SH-SY5Y (cell line): ENCODE data around the gene TMEM145.

Source experiments
- GATA2 ChIP-seq: IDR thresholded peaks from 2 replicates; pipeline ENCODE4 v1.6.1; 2011; ENCODE audit warnings: mild to moderate bottlenecking, low read depth, low read length
- GATA3 ChIP-seq: IDR thresholded peaks from 2 replicates; pipeline ENCODE4 v1.6.1; 2011; ENCODE audit warnings: low read depth, mild to moderate bottlenecking, low read length, moderate library complexity

The TMEM145 gene

DNA sequence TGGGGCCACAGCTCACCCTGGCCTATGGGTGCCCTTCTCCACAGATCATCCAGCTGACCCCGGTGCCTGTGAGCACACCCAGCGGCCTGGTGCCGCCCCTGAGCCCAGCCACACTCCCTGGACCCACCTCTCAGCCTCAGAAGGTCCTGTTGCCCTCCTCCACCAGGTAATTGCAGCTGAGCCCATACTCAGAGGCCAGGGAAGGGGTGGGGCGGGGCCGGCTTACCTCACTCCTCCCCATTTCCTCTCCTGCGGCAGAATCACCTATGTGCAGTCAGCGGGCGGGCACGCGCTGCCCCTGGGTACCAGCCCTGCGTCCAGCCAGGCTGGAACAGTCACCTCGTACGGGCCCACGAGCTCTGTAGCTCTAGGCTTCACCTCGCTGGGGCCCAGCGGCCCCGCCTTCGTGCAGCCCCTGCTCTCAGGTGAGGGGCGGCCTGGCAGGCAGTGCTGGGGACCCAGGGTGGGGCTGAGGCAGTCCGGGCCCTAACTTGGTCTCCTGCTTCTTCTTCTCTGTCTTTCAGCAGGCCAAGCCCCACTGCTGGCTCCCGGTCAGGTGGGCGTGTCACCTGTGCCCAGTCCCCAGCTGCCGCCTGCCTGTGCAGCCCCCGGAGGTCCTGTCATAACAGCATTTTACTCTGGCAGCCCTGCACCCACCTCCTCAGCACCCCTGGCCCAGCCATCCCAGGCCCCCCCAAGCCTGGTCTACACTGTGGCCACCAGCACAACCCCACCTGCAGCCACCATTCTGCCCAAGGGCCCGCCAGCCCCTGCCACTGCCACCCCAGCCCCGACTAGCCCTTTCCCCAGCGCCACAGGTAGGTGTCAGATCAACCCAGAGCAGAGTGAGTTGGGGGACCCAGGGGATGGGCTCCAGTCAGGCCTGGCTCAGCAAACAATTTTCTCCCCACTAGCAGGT, 20.8 kb upstream of the TMEM145 start:
- TF ChIP-seq GATA3 (no peak), GATA2 (no peak)

DNA sequence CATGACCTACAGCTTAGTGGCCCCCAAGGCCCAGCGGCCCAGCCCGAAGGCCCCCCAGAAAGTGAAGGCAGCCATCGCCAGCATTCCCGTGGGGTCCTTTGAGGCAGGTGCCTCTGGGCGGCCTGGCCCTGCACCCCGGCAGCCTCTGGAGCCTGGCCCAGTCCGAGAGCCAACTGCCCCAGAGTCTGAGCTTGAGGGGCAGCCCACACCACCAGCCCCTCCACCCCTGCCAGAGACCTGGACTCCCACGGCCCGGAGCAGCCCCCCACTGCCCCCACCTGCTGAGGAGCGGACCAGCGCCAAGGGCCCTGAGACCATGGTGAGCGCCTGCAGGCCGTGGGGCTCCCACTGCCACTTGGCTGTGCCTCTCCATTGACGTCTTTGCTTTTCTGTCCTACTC, 20.1 kb upstream of the TMEM145 start:
- TF ChIP-seq GATA3 (no peak), GATA2 (no peak)

DNA sequence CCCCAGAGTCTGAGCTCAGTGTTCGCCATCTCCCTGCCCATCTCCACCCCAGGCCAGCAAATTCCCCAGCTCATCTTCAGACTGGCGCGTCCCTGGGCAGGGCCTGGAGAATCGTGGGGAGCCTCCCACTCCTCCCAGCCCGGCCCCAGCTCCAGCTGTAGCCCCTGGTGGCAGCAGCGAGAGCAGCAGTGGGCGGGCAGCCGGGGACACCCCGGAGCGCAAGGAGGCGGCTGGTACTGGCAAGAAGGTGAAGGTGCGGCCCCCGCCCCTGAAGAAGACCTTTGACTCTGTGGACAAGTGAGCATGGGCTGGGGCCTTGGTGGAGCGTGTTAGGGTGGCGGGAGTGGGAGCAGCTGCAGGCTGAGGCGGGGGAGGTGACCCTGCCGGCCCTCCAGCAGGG, 19.6 kb upstream of the TMEM145 start:
- TF ChIP-seq GATA2 (no peak), GATA3 (no peak)

DNA sequence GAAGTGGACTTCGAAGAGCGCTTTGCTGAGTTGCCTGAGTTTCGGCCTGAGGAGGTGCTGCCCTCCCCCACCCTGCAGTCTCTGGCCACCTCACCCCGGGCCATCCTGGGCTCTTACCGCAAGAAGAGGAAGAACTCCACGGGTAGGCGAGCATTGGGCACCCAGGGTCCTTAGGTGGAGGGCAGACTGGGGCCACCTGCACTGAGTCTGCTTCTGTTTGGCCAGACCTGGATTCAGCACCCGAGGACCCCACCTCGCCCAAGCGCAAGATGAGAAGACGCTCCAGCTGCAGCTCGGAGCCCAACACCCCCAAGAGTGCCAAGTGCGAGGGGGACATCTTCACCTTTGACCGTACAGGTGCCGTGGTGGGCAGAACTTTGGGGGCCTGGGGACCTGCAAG, 19.2 kb upstream of the TMEM145 start:
- TF ChIP-seq GATA3 (no peak), GATA2 (no peak)

DNA sequence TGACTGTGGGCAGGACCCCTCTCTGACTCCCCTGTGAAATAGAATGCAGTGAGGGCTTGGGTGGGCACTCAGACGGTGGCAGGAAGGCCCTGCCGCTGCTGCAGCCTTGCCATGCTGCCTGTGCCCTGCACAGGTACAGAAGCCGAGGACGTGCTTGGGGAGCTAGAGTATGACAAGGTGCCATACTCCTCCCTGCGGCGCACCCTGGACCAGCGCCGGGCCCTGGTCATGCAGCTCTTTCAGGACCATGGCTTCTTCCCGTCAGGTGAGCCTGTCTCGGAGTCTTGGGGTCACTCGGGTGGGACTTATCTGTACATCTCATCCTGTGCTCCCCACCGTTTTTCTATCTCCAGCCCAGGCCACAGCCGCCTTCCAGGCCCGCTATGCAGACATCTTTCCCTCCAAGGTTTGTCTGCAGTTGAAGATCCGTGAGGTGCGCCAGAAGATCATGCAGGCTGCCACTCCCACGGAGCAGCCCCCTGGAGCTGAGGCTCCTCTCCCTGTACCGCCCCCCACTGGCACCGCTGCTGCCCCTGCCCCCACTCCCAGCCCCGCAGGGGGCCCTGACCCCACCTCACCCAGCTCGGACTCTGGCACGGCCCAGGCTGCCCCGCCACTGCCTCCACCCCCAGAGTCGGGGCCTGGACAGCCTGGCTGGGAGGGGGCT, 18.5 kb upstream of the TMEM145 start:
- no peak for TF ChIP-seq GATA3
- TF ChIP-seq GATA2 = no peak

DNA sequence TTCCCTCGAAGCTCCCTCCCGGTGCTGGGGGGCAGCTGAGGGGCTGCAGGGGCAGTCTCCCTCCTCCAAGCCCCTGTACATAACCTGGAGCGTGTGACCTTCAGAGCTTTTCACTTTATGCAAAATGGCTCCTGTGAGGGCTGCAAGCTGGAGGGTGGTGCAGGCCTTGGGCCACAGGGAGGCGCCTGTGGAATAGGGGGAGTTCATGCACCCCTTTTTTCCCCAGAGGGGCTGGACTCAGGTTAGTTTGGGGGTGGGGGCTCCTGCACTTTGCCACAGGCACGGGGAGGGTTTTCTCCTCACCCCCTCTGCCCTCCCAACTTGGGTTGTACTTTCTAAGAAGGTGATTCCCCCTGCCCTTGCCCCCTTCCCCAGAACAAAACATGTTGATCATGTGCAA, 17.8 kb upstream of the TMEM145 start:
- TF ChIP-seq GATA3 (no peak), GATA2 (no peak)

DNA sequence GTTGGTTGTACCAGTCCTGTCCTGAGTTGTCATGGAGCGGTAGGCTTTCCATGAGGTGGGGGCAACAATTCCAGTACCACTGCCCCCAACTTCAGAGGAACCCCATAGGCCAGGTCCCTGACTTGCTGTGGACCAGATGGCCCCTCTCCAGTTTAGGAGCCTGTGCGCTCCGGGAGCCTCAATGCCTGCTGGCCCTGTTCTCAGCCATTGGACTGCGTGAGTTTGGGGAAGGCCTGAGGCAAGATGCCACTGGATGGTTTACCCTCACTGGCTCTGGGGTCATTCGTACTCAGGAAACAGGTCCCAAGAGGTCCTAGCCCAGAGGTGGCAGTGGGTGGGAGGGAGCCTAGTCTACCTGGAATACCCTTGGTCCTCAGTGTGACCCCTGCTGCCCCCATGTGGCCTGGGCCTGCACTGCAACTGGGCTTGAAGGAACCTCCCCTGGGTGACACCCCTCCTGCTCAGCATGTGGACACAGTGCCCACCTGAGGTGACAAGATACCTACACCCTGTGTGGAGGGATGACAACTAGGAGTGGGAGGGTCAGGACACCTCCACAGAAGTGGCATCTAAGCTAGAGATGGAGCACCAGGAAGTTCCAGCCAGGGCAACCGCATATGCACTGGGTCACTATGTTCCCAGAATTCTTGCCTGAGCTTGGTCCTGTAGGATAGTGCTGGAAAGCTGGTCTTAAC, 17.1 kb upstream of the TMEM145 start:
- TF ChIP-seq GATA3 (no peak), GATA2 (no peak)

DNA sequence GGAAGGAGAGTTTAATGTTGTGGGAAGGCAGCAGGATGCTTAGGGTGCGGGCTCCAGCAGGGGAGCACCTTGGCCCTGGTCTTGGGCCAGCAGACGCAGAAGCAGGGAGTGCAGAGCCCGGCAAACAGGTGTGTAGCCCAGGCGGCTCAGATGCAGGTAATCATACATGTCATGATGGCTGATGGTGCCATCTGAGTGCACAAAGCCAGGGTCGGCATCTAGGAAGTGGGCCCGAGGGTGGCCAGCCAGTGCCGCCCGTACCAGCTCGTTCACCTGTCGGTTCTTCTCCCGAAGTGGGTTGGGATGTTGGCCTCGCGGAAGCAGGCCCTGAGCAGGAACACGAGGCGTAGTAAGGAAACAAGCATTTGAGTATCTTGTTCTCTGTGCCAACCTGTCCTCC, 16.1 kb upstream of the TMEM145 start:
- no peak for TF ChIP-seq GATA3
- no peak for TF ChIP-seq GATA2

DNA sequence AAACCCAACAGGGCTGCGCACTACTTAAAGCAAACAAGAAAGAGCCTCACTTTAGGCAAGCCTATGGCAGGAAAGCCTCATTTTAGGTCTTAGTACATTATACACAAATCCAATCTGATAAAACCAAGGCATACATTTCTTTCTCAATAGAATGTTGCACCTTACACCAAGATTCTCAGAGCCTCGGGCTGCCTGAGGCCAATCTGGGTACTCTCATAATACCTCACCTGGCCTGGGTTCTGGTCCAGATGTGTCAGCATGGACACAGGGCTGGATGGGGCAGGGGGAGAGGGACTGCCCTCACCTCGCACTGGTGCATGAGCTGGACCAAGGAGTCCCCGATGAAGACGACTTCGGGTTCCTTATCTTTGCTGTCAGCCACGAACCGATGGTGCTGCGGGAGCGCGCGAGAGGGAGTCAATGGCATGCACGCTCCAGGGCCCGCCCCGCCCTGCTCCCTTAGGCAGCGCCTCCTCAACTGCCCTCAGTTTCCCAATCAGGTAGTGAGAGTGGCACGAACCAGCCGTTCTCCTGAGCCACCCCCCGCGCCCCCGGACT, 11.4 kb upstream of the TMEM145 start, which contains the start of gene PRR19:
Gene PRR19, plus strand, starts transcription at position 487 of the 558 bp plus-strand sequence. CDS start 7,453 bp downstream, outside the sequence.
- no peak for TF ChIP-seq GATA3
- no peak for TF ChIP-seq GATA2

DNA sequence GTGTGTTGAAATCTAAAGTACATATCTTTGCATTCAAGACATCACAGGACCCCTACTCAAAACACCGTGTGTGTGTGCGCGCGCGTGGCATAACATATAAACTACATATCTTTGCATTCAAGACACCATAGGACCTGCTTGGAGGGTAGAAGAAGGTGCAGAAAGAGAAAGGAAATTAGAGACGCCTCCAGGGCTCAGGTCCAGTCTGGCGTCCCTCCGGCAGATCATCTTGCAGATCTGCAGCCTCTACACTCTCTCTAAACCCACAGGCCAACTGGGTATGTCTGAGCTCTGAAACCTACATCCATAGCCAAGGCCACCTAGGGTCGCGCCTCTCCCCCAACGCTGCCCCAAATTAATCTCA, 10.0 kb upstream of the TMEM145 start:
- no peak for TF ChIP-seq GATA2
- TF ChIP-seq GATA3 = no peak

DNA sequence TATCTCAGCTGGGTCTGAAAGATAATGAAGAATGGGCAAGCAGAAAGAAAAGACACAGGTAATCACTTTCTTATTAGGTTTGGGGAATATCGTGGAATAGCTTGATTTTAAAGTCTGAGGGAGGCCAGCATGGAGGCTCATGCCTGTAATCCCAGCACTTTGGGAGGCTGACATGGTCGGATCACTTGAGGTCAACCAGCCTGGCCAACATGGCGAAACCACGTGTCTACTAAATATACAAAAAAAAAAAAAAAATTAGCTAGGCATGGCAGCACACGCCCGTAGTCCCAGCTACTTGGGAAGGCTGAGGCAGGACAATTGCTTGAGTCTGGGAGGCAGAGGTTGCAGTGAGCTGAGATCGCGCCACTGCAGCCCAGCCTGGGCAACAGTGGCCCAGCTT, 9.2 kb upstream of the TMEM145 start:
- TF ChIP-seq GATA3 (no peak), GATA2 (no peak)

DNA sequence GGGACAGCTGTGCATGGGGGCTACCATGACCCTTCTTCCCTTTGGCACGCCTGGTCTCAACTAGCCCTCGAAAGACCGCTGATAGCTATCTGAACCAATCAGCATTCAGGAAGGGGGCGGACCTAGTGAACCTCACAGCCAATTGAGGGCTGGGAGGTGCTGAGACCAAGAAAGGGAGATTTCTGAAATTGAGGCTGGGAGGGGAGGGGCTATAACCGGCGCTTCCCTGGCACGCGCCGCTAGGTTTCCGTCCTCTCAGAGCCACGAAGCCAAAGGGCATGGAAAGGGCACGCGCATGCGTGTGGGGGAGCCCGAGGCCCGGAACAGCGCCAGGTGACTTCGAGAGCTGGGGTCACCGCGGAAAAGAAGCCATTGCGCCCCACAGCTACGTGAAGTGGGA, 6.5 kb upstream of the TMEM145 start:
- TF ChIP-seq GATA3 = no peak
- no peak for TF ChIP-seq GATA2

DNA sequence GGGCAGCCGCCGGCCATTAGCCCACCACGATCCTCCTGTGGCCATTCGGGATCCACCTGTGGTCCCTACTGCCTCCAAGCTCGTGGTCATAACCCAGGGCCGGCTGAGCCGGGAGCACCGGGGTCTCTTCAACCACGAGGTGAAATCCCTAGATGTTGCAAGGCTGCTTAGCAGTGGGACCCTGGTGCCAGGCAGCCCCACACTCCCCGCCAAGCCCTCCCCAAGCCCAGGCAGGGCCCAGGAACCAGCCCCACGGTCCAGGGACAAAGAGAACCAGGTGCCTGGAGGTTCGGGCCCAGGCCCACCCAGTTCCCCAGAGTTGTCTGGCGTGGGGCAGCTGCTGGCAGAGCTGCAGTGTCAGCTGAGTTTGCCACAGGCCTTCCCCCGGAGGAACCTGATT, 3.4 kb upstream of the TMEM145 start:
- TF ChIP-seq GATA3 (no peak), GATA2 (no peak)

DNA sequence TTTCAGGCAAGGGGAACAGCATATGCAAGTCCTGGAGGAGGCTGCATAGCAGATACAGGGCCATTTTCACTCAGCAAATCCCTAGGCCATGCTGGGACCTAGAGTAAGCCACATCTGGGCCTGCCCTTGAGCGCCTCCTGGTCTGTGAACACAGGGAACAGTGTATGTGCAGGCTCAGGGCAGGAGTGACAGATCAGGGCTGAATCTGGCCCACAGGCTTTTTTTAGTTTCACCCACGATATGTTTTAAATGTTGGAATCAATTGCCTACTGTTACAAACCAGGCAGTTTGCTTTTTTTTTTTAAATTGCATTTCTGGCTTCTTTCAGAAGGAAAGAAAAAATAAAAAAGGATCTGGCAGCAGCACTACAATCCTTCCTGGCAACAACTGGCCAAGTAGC, 1.5 kb upstream of the TMEM145 start:
- TF ChIP-seq GATA2 (no peak), GATA3 (no peak)

DNA sequence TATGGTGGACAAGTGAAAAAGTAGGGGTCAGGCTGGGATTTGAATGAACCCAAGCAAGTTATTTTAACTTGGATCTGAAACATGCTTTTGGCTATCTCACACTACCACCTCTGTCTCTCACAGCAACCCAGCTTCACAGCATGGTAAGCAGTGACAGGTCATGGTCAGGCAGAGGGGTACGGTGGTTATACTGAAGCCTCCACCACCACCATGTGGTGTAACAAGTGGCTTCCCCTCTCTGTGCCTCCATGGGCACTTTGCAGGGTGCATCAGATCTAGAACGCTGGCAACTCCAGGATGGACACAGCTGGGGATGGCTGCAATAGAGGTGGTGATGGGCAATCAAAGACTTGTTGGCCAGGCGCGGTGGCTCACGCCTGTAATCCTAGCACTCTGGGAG, 739 bp upstream of the TMEM145 start:
- TF ChIP-seq GATA2 = no peak
- TF ChIP-seq GATA3 = no peak
